Mammary epithelial cell (primary cell): Measurements from ENCODE around the gene PALLD.

ENCODE experiments used
- CTCF ChIP-seq, 2 donors: IDR thresholded peaks in 1 of 2; conservative IDR thresholded peaks in 1 of 2; 2 replicates each; pipeline ENCODE4 v1.5.1; 2011 to 2012; ENCODE audit warnings: inconsistent platforms in 2 of 2, low read length in 2 of 2, mild to moderate bottlenecking in 2 of 2, control low read depth in 1 of 2, low read depth in 1 of 2; ENCODE audit not compliant: insufficient read depth in 1 of 2; ENCODE audit errors: extremely low read depth in 1 of 2
- EZH2 ChIP-seq: IDR thresholded peaks from 2 replicates; pipeline ENCODE4 v1.6.1; 2012; ENCODE audit warnings: low read length, inconsistent platforms, borderline replicate concordance

DNA sequence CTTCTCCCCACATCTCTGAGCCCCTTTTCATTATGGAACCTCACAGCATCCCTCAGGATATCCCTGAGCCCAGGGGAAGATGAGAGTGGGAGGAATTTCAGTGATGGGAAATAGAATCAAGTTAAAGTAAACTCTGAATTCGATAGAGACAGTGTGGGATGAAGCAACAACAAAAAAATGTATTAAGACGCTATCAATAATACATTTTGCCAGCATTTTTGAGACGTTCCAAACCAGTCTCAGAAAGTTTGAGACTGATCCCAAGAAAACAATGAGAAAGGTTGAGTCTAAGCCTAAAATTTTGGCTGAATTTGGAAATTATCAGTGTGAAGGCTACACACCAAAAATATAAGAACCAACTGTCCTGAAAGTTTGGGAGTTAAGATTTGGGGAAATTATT is 317.0 kb downstream of the PALLD start:
- no peak for TF ChIP-seq CTCF (conservative IDR thresholded peaks at IDR 0.05 in 1 of 2, IDR thresholded peaks at IDR 0.05 in 1 of 2; ENCODE audit: extremely low read depth in 1 of 2, insufficient read depth in 1 of 2, low read depth in 1 of 2, low read length in 2 of 2)
- TF ChIP-seq EZH2 = no peak
